Astrocyte (in vitro differentiated cells and primary cell): ENCODE measurements around the gene CDRT4.

Experiments used
- CTCF ChIP-seq: IDR thresholded peaks from 2 replicates; pipeline ENCODE4 v1.5.1; 2011; ENCODE audit warnings: low read depth, mild to moderate bottlenecking, inconsistent platforms, low read length, moderate library complexity; ENCODE audit not compliant: insufficient read depth
- EZH2 ChIP-seq: IDR thresholded peaks from 2 replicates; pipeline ENCODE4 v1.6.1; 2012; ENCODE audit warnings: mild to moderate bottlenecking, low read length, inconsistent platforms; ENCODE audit not compliant: insufficient read depth

GRCh38 chr17:15453246-15453645 lies 14.2 kb downstream of the CDRT4 start:
- no peak for TF ChIP-seq CTCF
- TF ChIP-seq EZH2, result no peak
